Left kidney (tissue), 2 donors: ENCODE results near the gene VPS9D1. TPM values are rescaled to one million over a fixed set of nuclear protein-coding genes. Genes with fewer than 3 reads are reported as not detected.
"Not testable (repeated sequence)": the region's sequence is repeated elsewhere in the genome, so short reads cannot be mapped to it uniquely, and the experiment has no call there.

Experiments used
- DNase-seq: peaks from one replicate; pipeline ENCODE4 v3.0.0-alpha.2; 2013
- polyA plus RNA-seq: library from polyadenylated mRNA; unstranded; fragments of 120-200 nt; gene quantifications from one replicate; pipeline ENCODE4 v1.2.1, GENCODE V29; 2013; ENCODE audit not compliant: insufficient read length

VPS9D1 gene
- polyA plus RNA-seq, 1 donor: 12.6 TPM

DNA sequence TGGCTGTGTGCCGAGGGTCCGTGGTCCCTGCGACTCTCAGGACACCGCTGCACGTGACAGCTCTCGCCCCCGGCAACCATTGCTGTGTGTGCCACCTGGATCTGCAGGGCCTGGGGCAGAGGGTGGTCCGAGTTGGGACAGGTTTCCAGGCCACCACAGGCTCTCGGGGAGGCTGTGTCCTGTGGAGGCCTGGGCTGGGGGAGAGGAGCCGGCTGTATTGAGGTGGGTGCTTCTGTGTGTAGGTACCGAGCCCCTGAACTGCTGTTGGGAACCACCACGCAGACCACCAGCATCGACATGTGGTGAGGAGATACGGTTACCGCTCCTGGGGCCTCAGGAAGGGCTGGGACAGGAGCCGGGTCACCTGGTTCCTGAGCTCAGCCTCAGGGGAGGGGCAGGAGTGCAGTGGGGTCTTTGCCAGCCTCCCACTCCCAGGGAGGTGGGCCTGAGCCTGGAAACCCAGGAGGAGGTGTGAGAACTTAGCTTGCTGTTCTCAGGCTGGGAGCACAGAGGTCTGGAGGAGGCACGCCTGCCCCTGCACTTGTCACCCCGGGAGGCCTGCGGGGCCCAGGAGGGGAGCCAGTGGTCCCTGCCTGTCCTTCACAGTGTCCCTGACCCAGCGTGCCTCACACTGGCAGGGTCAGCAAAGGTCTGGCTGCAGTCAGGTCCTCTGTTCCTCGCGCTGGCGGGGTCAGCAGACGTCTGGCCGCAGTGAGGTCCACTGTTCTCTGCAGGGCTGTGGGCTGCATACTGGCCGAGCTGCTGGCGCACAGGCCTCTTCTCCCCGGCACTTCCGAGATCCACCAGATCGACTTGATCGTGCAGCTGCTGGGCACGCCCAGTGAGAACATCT is 26.5 kb downstream of the VPS9D1 start:
- no peak for DNase-seq

DNA sequence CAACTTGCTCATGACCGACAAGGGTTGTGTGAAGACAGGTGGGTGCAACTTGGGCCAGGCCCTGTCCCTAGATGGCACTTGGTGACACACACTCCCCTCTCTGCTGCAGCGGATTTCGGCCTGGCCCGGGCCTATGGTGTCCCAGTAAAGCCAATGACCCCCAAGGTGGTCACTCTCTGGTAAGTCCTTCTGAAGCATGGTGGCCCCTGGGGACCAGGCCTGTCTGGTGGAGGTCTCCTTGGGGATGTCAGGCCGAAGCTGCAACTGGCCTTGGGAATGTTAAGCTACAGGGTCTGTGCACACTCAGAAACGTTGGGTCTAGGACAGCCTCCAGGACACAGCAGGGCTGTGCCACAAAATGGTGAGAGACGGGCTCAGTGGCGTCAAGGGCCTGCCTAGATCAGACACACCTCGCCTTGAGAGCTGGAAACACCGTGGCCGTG is 27.4 kb downstream of the VPS9D1 start:
- DNase-seq: no peak

DNA sequence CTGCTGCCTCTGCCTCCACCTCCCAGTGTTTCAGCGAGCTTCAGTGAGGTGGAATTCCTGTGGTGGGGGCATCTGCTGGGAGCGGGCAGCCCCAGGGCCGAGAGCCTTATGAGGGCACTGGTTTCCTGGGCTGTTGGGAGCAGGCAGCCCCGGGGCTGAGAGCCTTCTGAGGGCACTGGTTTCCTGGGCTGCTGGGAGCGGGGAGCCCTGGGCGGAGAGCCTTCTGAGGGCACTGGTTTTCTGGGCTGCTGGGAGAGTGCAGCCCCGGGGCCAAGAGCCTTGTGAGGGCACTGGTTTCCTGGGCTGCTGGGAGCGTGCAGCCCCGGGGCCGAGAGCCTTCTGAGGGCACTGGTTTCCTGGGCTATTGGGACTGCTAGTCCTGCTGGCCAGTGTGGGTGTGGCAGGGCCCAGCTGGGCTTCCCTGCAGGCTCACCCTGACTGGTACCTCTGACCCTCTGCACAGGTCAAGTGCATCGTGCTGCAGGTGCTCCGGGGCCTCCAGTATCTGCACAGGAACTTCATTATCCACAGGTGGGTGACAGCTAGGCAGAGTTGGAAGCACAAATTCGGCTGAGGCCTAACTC is 28.6 kb downstream of the VPS9D1 start:
- no peak for DNase-seq

DNA sequence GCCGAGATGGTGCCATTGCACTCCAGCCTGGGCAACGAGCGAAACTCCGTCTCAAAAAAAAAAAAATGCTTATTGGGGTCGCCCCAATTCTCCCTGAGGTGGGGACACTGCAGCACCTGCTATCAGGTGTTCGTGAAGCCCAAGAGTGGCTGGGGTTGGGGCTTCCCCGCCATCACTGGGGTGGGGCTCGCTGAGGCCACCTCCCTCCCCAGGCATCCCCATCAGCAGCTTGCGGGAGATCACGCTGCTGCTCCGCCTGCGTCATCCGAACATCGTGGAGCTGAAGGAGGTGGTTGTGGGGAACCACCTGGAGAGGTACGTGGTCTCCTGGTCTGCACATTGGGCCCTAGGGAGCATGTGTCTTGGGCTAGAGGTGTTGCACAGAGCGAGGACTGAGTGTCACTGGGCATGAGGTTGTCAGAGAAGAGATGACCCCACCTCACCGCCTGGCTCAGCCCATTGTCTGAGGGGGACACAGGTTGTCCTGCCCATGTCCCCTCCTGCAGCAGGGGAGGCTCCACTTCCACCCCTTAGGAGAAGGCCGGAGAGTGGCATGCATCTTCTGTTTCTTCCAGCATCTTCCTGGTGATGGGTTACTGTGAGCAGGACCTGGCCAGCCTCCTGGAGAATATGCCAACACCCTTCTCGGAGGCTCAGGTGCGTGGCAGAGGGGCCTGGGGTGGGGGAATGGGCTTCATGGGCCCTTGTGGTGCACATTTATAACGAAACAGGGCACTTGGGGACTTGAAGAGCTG is 29.3 kb downstream of the VPS9D1 start:
- DNase-seq: no peak

DNA sequence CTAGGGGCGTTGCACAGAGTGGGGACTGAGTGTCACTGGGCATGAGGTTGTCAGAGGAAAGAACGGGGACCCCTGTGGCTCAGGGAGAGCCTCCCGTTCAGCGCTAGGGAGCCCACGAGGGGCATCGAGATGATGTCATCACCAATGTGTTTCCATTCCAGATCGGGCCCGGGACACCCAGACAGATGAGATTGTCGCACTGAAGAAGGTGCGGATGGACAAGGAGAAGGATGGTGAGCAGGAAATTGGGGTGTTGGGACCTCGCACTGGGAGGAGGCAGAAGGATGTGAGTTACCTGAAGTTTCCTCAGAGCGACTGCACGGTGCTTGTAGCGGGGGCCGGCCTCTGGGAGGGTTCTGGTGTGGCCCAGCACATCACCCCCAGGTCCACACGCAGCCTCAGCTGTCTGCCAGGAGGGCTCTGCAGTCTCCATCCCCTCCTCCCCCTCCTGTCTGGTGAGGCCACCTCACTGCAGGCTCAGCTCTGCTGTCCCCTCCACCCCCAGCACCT is 30.3 kb downstream of the VPS9D1 start:
- no peak for DNase-seq

DNA sequence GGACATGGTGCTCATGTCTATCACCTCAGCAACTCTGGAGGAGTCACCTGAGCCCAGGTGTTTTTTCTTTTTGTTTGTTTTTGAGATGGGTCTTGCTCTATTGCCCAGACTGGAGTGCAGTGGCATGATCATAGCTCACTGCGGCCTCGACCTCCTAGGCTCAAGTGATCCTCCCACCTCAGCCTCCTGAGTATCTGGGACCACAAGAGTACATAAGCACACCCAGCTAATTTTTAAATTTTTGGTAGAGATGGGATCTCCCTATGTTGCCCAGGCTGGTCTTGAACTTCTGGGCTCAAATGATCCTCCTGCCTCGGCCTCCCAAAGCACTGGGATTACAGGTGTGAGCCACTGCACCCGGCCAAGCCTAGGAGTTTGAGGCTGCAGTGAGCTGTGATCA is 31.1 kb downstream of the VPS9D1 start:
- not testable (repeated sequence) for DNase-seq

DNA sequence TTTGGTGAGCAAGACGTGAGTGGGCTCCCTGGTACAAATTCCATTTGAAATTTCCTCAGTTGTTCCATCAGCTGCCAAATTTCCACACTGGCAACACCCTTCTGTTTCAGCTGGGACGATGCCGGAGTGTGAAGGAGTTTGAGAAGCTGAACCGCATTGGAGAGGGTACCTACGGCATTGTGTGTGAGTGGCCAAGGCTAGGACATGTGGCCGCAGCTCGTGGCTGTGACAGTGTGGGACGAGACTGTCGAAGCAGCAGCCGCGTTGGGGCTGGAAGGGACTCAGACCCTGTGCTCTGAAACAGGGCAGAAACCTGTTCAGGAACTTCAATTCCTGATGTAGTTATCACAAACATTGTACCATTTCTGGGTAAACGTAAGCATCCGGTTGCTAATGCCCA is 31.6 kb downstream of the VPS9D1 start:
- DNase-seq: no peak

DNA sequence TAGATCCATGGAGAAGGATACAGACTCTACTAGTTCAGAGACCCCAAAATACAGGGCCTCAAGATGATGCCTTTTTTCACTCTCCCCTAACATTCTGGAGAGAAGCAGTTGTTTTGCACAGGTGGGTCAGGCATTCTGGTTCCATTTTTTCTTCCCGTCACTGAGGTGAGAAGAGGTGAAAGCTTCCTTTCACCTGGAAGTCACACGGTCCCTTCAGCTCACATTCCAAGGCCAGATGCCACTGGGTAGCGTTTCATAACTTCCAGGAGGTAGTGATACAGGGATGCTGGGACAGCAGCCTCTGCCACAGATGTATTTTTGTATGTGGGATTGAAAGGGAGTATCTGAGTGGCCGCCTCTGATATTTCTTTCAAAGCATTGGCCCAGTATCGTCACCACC is 32.3 kb downstream of the VPS9D1 start:
- DNase-seq: no peak

DNA sequence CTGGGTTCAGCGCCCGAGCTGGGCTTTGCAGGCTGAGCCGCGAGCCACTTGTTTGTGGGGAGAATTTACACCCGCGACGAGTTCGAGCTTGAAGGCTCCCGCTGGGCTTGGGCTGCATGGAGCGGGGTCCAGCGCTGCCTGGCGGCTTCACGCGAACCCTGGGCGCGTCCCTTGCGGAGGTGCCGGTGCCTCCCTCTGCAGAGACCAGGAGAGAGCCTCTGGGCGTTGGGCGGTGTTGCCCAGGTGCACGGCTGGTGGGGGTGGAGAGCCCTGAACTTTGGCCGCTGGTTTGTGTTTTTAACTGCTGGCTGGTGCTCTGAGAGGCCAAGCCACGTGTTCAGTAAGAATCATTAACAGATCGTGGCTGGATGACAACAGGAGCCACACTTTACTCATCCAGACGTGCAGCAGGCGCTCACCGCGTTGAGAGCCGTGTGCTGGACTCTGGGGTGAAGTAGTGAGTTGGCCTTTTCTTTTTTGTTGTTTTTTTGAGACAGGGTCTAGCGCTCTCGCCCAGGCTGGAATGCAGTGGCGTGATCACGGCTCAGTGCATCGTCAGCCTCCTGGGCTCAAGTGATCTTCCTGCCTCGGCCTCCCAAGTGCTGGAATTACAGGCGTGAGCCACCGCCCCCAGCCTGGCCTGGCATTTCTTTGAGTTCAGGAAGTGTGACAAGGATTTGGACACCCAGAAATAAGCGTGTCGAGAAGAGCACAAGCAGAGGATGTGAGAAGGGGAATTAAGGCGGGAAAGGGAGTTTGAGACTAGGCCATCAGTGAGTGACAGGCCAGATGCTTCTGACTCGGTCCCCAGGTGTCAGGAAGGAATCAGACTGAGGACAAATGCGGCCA is 33.4 kb downstream of the VPS9D1 start:
- DNase-seq: peak; percentile 47

DNA sequence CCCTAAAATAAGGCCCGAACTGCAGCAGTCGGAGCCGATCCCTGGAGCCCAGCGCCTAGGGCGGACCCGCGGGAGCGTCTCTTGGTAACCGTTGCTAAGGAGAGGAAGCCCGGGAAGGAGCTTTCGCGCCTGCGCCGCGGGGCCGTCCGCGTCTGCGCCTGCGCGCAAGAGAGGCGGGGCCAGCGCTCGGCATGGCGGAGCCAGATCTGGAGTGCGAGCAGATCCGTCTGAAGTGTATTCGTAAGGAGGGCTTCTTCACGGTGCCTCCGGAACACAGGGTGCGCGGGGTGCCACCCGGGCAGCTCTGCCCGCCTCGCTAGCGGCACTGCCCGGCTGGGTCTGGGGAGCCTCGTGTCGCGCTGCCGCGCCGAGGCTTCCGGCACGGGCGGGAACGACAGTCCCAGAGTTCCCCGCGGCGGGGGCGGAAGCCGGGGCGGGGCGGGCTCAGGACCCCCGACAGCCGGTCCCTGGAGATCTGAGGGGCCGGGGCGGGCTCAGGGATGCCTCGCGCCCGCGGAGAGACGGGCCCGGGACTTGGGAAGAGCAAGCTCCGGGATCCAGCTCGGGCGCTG is 34.1 kb downstream of the VPS9D1 start, which contains the start of gene CDK10:
CDK10 (plus strand) TSS at position 170 of the 572 bp plus-strand sequence; CDS start at position 192, 22 bp downstream.
- peak; percentile 87 for DNase-seq

DNA sequence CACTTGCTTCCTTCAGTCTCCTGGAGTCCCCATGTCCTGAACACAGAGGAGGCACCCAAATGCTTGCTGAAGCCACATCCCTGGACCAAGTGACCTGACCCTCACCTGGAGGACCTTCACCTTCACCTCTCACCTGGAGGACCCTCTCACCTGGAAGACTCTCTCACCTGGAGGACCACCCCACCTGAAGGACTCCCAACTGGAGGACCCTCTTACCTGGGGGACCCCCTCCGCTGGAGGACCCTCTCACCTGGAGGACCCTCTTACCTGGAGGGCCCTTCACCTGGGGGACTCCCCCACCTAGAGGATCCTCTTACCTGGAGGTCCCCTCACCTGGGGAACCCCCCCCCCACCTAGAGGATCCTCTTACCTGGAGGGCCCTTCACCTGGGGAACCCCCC is 34.8 kb downstream of the VPS9D1 start:
- no peak for DNase-seq

DNA sequence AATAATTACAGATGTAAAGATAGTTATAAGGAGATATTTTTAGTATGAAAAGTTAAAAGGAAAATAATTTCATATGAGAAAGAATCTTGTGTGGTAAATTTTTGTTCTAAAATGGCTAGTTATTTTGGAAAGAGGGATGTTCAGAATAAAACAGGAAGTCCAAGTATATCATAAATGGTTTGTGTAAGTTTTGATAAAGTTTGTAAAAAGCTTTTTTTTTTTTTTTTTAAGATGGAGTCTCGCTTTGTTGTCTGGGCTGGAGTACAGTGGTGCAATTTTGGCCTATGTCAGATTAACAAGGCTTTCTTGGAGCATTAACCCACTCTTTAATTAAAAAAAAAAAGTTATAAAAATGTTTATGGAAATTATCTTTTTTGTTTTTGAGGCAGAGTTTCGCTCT is 42.4 kb downstream of the VPS9D1 start:
- no peak for DNase-seq

DNA sequence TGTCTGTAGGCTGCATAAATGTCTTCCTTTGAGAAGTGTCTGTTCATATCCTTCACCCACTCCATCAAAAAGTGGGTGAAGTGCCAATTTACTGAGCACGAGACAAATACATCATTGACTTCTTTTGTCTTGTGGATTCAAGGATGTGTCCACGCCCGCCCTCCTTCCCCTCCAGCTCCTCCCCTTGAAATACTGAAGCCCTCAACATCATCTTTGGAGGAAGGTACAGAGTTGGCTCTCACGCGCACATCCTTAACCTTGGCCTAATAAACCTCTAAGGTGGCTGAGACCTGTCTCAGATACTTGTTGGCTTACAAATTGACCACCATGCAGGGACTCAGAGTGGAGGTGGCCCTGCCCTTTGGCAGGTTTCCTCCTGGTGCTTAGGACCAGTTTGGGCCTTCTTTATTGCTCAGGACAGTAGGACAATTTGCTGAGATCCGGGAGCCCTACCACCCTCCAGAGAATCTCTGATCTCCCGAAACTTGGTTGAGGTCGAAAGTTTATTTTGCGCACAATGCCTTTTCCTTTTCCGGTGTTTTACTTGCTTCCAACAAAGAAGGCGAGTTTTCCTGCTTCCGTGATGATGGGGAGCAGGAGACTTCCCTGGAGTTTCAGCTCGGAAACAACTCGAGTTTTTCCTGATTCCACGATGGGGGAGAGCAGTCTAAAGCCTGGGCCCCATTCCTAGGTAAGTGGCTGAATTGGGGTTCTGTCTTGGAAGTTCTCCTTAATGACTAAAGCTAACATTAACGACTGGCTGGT is 48.3 kb downstream of the VPS9D1 start:
- no peak for DNase-seq

DNA sequence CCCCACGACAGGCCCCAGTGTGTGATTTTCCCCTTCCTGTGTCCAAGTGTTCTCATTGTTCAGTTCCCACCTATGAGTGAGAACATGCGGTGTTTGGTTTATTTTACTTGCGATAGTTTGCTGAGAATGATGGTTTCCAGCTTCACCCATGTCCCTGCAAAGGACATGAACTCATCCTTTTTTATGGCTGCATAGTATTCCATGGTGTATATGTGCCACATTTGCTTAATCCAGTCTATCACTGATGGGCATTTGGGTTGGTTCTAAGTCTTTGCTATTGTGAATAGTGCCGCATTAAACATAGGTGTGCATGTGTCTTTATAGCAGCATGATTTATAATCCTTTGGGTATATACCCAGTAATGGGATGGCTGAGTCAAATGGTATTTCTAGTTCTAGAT is 49.1 kb downstream of the VPS9D1 start:
- not testable (repeated sequence) for DNase-seq

DNA sequence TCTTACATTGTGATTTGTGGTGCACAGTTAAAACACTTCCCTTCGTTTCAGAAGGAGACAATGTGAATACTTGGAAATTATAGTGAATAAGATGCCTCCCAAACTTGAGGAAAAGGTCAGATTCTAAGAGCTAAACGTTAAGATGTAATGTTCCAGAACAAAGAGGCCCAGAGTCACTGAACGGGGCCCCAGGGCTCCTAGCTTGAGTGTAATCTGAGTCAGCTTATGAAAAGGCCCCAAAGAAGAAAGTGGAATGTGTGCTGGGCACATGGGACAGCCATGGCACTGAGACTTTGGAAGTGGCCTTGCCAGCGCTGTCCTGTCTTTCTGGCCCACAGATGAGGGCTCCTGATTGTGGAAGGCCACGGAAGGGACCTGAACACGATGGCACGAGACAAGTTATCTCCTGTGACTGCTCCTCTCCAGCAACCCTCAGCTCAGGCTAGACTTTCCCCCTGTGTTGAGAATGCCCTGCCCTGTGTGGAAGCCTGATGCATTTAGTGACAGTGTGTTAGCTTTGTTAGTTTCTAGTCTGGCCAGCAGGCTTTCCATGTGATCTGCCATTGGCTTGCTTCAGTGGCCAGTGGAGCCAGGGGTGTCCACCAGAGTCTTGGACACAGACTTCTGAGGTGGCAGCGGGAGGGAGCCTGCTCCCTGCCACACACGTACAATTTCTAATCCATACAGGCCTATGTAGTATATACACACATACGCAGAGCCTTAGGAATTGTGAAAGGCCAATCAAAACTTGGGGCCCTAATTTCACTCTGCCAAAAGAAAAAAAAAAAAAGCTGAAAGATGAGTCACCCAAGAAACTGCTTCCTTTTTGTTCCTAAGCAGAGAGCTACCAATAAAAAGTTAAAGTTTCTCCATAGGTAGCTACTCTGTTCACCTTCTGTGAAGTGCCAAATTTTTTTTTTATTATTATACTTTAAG is 49.9 kb downstream of the VPS9D1 start:
- DNase-seq: no peak

DNA sequence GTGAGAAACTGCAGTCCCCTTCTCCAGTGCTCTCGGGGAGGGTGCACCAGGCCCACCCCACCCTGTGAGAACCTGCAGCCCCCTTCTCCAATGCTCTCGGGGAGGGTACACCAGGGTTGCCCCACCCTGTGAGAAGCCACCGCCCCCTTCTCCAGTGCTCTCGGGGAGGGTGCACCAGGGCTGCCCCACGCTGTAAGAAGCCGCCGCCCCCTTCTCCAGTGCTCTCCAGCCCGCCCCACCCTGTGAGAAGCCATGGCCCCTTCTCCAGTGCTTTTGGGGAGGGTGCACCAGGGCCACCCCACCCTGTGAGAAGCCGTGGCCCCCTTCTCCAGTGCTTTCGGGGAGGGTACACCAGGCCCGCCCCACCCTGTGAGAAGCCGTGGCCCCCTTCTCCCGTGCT is 50.9 kb downstream of the VPS9D1 start:
- no peak for DNase-seq

DNA sequence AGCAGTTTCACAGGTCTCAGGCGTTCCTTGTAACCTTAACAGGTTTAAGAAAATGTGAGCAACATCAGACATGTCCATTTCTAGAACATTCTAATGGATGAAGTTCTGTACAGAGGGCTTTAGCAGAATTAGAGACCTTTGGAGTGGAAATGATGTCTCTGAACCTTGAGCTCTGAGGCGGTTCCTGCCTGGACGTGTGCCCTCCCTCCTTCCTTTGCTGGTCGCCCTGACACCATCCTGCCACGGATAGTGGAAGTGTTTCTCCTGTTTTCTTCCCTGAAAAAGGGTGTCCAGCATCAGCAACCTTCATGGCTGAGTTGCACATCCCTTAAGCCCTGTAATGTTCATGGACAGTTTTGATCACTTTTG is 51.9 kb downstream of the VPS9D1 start:
- DNase-seq: no peak

DNA sequence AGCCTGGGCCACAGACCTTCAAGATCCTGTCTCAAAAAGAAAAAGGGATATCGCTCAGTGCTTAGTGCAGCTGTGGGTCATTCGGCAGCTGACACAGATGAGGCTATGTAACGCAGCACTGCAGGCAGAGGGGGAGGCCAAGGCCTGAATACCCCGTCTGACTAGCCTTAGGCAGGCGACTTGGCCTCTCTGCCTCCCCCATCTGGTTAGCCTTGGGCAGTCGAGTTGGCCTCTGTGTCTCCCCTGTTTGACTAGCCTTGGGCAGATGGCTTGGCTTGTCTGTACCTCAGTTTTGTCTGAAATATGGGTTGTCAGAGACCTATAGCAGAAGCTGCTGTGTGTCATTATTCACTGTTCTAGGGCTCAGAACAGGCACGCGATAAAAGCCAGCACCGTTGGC is 53.1 kb downstream of the VPS9D1 start:
- no peak for DNase-seq

DNA sequence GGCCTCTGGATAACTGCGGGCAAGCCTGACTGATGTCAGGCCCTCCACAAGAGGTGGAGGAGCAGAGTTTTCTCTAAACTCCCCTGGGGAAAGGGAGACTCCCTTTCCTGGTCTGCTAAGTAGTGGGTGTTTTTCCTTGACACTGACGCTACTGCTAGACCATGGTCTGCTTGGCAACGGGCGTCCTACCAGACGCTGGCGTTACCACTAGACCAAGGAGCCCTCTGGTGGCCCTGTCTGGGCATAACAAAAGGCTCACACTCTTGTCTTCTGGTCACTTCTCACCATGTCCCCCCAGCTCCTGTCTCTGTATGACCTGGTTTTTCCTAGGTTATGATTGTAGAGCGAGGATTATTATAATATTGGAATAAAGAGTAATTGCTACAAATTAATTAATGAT is 53.7 kb downstream of the VPS9D1 start:
- not testable (repeated sequence) for DNase-seq
